ENCODE data around the gene TPO.
"Not testable (repeated sequence)": the region's sequence is repeated elsewhere in the genome, so short reads cannot be mapped to it uniquely, and the experiment has no call there.

Gene TPO

GRCh38 chr2:1405967-1406366, 7.3 kb upstream of the TPO start:
- DNase-seq = no peak

- no peak for DNase-seq
These were observed 6.8 kb upstream of the TPO start for GRCh38 chr2:1406434-1406833.

- no peak for DNase-seq
These were observed 5.2 kb upstream of the TPO start for GRCh38 chr2:1407950-1408675.

- no peak for DNase-seq
These were observed 858 bp downstream of the TPO start for GRCh38 chr2:1414121-1414520.

- not testable (repeated sequence) for DNase-seq
These were observed 1.6 kb downstream of the TPO start for GRCh38 chr2:1414901-1415300.

- no peak for DNase-seq
These were observed 2.2 kb downstream of the TPO start for GRCh38 chr2:1415501-1415900.

- no peak for DNase-seq
These were observed 5.3 kb downstream of the TPO start for GRCh38 chr2:1418566-1418965.

GRCh38 chr2:1420746-1421480, 7.7 kb downstream of the TPO start:
- DNase-seq = no peak

GRCh38 chr2:1421731-1422130, 8.5 kb downstream of the TPO start:
- DNase-seq = no peak

GRCh38 chr2:1422131-1422530, 8.9 kb downstream of the TPO start:
- no peak for DNase-seq

GRCh38 chr2:1422716-1423285, 9.5 kb downstream of the TPO start:
- no peak for DNase-seq

GRCh38 chr2:1427086-1427485, 13.8 kb downstream of the TPO start:
- DNase-seq = no peak

GRCh38 chr2:1429895-1430294, 16.6 kb downstream of the TPO start:
- no peak for DNase-seq

GRCh38 chr2:1430491-1430890, 17.2 kb downstream of the TPO start:
- DNase-seq = no peak

GRCh38 chr2:1431886-1432400, 18.7 kb downstream of the TPO start:
- no peak for DNase-seq

GRCh38 chr2:1432726-1433125, 19.5 kb downstream of the TPO start:
- DNase-seq = no peak

- no peak for DNase-seq
These were observed 23.1 kb downstream of the TPO start for GRCh38 chr2:1436369-1436768.

- no peak for DNase-seq
These were observed 23.8 kb downstream of the TPO start for GRCh38 chr2:1437101-1437500.

GRCh38 chr2:1437537-1437936, 24.3 kb downstream of the TPO start:
- no peak for DNase-seq

- DNase-seq = no peak
These were observed 25.7 kb downstream of the TPO start for GRCh38 chr2:1438972-1439371.

- DNase-seq = no peak
These were observed 27.3 kb downstream of the TPO start for GRCh38 chr2:1440581-1440980.

- DNase-seq = no peak
These were observed 33.0 kb downstream of the TPO start for GRCh38 chr2:1446301-1446700.

- DNase-seq = no peak
These were observed 34.7 kb downstream of the TPO start for GRCh38 chr2:1448009-1448408.

- DNase-seq = no peak
These were observed 37.7 kb downstream of the TPO start for GRCh38 chr2:1450915-1451314.
